DMS79 treated with DMSO at 0.1 percent for 48 hours (cell line): Measurements from ENCODE around the gene PPM1H.

Source experiments
- DNase-seq: peaks from one replicate; lab custom pipeline; 2025; lab: John Stamatoyannopoulos, UW

PPM1H gene

DNA sequence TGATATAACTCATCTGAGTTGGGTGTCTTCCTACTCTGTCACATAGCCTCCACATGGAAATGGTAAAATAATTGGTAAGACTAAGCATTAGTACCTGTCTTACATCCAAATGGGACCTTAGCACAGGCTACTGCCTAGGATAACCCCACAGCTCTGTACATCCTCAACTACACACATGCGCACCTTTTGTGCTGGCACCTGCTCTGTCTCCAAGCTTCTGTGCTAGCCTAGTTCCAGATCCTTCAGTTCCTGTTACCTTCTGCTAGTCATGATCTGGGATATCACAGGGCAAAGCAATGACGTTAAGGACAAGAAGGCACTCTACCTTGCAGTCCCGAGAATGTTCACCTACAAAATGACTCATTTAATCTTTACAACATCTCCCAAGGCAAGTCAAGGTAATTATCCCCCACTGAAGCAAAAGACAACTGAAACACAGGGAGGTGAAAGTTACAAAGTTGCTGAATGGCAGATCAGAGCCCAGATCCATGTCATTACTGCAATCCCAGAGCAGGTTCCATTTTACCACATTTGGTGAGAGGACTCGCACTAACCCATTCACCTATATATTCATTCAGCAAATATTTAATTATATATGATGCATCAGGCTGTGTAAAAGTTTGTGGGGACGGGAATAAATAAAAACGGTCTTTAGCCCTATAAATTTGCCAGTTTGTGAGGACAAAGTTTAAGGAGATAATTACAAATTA, 61.7 kb downstream of the PPM1H start:
- DNase-seq, result no peak

GRCh38 chr12:62868820-62869219, 66.1 kb downstream of the PPM1H start:
- no peak for DNase-seq

- DNase-seq, result no peak
Measured at GRCh38 chr12:62866451-62867082, 68.4 kb downstream of the PPM1H start.

DNA sequence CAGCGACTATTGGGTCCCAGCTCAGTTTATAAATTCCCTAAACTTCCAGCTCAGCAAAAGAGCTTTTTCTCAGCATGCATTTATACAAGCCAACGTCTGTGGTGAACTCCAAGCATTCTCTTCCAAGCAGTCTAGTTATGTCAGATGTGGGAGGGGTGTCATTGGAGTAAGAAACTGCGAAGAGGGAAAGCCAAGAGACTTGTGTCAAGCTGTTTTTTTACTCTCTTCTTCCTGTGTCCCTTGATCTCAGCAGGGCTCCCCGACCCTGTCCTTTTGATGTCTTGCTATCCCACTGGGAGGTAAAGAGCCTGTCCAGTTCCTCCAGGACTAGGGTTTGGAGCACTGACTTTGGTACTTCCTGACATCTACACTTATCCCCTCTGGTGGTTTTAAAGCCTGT, 69.0 kb downstream of the PPM1H start:
- no peak for DNase-seq

GRCh38 chr12:62865065-62865464, 69.9 kb downstream of the PPM1H start:
- DNase-seq, result no peak

GRCh38 chr12:62862259-62862881, 72.6 kb downstream of the PPM1H start:
- no peak for DNase-seq

GRCh38 chr12:62861586-62861985, 73.4 kb downstream of the PPM1H start:
- no peak for DNase-seq

DNA sequence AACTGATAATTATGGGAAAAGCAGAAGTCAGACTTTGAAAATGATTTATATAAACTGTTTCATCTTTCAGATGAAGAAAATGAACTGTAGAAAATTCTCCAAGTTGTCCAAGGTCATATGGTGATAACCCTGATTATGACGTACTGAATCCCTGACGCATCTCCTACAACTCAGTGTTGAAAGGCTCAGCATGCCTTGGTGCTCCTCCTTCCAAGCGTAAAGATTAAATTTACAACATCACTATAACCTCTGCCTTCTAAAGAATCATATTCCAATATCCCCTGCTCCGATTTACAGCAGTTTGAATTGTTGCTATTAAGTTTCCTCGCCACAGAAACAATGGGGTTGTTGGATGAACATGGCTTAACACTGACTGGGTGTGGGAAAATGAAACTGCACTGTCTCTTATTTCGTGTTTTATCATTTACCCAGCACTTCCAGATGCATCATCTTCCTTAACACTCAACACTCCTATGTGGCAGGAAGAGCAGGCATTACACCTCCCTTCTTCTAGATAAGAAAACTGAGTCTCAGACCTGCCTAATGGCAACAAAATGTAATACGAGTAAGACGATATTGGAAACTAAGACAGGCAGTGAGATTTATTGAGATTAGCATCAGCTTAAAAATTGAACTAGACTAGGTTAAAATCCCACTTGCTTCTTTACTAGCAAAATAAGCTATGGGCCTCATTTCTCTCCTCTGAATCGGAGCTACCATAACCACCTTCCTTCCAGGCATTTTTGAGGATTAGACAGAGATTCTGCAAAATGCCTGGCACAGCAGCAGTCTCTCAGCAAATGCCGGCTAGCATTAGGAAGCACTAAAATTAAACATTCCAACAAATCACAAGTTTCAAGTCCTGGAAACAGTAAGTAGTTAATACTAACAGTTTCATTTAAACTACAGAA, 74.2 kb downstream of the PPM1H start:
- DNase-seq, result no peak

GRCh38 chr12:62860020-62860419, 74.9 kb downstream of the PPM1H start:
- DNase-seq, result no peak

DNA sequence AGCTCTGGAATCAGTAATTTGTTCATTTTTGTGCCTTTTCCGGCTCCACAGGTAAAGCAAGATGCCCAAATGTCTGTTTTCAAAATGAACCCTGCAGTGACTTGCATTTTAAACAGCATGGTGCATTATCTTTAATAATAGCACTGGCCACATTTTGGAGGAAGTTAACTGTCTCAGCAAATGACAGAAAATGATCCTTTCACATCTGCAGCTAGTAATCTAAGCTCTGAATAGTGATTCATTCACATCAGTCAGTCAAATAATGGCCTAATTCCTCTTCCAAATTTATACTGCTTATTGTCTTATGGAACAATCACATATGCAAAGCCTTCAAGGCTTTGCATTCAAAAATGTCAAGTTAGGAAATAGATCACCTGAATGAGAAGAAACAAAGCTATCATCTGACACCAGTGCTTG, 75.6 kb downstream of the PPM1H start:
- no peak for DNase-seq

DNA sequence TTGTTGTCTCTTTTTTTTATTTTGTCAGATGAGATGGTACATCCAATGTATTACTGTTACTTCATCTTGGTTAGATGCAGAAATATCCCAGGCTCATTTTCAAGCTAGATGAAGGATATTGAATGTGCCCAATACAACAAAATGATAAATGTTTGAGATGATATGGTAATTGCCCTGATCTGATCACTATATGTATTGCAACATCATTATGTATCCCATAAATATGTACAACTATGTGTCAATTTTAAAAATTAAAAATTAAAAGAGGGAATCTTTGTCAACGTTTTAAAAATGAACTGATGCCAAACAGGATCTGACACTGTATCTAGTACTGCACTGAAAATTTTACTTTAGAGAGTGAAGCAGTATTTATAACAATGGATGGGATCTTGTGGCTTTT, 78.5 kb downstream of the PPM1H start:
- DNase-seq, result no peak

DNA sequence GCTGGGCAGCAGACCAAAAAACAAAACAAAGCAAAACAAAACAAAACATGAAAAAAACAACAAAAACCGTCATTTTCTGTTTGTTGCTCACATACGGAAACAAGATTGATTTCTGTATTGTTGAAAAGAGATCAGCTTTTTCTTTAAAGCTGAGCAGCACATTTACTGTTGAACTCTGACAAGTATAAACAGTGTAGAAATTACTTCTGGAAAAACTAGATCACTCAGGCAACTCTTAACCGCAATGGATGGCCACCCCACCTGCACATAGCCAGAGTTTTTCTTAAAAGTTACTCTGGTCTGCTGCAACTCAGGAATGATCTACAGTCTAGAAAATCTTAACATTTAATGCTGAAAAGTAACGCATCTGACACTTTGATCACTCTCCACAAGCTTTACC, 80.9 kb downstream of the PPM1H start:
- no peak for DNase-seq

DNA sequence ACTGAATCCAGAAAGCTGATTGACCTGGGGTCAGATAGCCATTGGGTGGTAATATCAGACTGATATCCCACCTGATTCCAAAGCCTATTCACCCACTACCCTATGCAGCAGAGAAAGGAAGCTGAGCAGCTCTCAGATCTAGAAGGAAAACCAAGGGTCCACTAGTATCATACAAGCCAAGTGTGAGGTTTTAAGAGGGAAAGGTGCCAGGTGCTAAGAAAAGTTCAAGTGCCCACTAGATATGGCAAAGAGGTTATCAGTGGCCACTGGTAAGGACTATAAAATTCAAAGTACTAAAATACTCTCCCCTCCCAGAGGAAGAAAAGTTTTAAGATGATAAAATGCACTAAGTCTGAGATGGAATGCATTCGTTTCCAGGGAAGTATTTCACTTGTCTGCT, 85.6 kb downstream of the PPM1H start:
- no peak for DNase-seq

- no peak for DNase-seq
Measured at GRCh38 chr12:62848418-62848817, 86.5 kb downstream of the PPM1H start.

DNA sequence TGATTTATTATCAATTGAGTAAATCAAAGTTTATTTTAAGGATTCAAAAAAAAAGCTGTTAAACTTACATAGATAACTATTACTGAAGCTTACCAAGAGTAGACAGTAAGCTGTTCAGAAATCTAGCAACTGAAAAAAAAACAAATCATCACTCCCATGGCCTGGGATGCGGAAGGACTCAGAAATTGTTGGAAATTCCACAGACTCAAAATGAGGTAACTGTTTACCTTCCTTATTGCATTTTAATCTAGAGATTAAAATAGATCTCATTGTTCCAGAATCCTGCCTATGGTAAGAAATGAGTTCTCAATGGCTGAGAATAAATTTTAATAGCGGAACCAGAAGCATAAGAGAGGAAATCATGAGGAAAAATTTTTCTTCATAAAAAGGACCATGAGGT, 87.2 kb downstream of the PPM1H start:
- no peak for DNase-seq

DNA sequence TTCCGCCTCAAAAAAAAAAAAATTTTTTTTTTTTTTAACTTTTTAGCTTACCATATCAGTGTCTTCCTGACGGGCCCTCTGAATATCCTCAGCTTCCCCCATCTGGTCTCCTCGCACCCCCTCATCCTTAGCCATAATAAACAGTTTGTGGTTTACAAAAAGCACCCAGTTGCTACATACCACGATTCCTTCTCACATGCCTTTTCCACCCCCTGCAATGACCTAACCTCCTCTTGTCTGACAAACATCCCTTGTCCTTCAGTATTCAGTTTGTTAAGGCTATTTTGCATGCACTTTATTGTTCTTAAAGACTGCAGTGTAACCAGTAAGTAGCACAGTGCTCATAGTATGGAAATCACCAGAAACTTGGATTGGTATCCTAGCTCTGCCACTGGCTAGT, 88.5 kb downstream of the PPM1H start:
- no peak for DNase-seq

- no peak for DNase-seq
Measured at GRCh38 chr12:62844915-62845314, 90.0 kb downstream of the PPM1H start.

DNA sequence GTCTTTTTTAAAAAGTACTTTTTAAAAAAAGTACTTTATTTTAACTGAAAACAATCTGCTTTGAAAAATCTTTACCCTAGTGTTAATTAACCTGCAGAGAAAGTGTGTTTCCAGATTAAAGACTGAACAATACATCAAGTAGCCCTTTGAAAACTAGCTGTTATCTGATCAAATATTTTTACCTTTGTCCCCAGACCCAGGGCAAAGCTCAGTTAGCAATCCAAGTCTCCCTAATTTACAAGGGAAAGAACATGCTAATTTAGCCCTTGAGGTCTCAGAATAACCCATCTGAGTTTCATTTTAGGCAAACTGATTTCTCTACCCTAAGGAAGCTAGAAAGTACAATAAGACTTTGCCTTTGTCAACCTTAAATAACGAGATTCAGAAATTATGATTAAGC, 91.2 kb downstream of the PPM1H start:
- no peak for DNase-seq

- no peak for DNase-seq
Measured at GRCh38 chr12:62841846-62842245, 93.1 kb downstream of the PPM1H start.

DNA sequence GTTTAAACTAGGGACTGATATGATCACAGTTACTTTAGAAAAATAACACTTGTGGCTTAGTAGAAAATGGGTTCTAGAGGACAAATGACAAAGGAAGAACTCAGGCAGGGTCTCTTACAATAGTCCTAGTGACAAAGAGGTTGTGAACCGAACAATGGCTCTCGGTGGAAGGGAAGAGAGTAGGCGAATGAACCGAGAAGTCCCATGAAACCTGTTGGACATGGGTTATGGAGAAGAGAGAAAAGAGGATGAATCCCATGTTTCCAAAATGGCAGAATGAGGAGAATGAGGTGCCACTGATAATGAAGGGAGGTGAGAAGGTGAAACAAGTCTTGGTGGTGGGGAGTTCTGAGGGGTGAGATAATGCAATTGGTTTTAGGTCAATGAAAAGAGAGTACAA, 94.1 kb downstream of the PPM1H start:
- DNase-seq, result no peak

GRCh38 chr12:62839869-62840660, 94.9 kb downstream of the PPM1H start:
- DNase-seq, result no peak
